Chondrocyte (in vitro differentiated cells): ENCODE measurements around the gene PGP. TPM values are rescaled to one million over a fixed set of nuclear protein-coding genes. Genes with fewer than 3 reads are reported as not detected.
A peak's percentile ranks its signal among the peaks of the same experiment; 100 is the strongest.

ENCODE experiments used
- DNase-seq: peaks from one replicate; pipeline ENCODE4 v3.0.0; 2021; ENCODE audit warnings: mixed read lengths, low spot score
- H3K27ac Mint-ChIP-seq: one replicate; pipeline ENCODE4 v1.8.0; 2021; ENCODE audit warnings: mild to moderate bottlenecking, moderate library complexity, mixed read lengths; ENCODE audit not compliant: unreplicated experiment
- H3K27me3 Mint-ChIP-seq: 2 replicates; pipeline ENCODE4 v1.8.0; 2021; ENCODE audit warnings: low read depth, mixed read lengths
- H3K36me3 Mint-ChIP-seq: 2 replicates; pipeline ENCODE4 v1.8.0; 2021; ENCODE audit warnings: low read depth, mixed read lengths
- H3K4me1 Mint-ChIP-seq: 2 replicates; pipeline ENCODE4 v1.8.0; 2021; ENCODE audit warnings: low read depth, mild to moderate bottlenecking, mixed read lengths
- H3K4me3 Mint-ChIP-seq: one replicate; pipeline ENCODE4 v1.8.0; 2021; ENCODE audit warnings: mild to moderate bottlenecking, moderate library complexity, mixed read lengths; ENCODE audit not compliant: unreplicated experiment
- H3K9me3 Mint-ChIP-seq: 2 replicates; pipeline ENCODE4 v1.8.0; 2021; ENCODE audit warnings: low read depth, mixed read lengths
- total RNA-seq: library from RNA; stranded (reverse); gene quantifications from 3 replicates; pipeline ENCODE4 v1.2.1, GENCODE V29; 2021
- TF ChIP-seq, protein P1 (sequence below): fragments of 200-600 bp; sonication (generic); IDR thresholded peaks from 2 replicates; pipeline ENCODE4 v1.5.0; 2021; ENCODE audit warnings: antibody characterized with exemption, mild to moderate bottlenecking, moderate library complexity

Gene PGP
- total RNA-seq, 1 donor from 2014 or later = 15.6 TPM

DNA sequence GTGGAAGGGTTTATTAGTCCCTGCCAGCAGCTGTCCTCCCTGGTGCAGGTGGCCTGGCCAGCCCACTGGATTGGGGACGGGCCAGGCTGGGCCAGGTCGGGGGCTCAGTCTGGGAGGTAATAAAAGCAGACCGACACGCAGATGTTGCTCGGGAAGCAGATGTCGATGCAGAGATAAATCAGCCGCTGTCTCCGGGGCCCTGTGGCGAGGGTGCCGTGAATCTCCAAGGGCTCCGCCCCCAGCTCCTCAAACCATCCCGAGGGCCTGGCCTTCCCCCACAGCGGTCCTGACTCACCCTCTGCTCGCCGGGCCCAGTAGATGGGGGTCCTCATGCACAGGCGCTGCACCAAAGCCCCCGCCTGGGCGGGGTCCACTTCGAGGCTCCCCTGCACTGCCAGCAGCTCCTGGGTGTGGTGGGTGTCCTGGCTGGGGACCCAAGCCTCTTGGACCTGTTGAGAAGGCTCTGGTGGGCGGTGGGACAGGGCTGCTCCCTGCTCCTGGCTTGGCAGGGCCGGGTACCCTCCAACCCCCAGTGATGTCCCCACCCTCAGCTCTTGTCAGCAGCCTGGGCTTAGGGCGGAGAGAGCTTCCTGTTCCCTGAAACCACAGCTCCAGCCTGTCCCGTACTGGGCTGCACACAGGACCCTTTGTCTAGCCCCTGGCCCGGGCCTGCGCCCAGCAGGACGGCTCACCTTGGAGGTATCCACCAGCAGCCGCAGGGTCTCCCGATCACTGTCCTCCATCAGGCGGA, 5.2 kb downstream of the PGP start:
- Mint-ChIP-seq H3K36me3 (peaks cover 7% of the 10 kb centered on the region), H3K4me3 (no peak overlapping the region)
- DNase-seq = no peak

DNA sequence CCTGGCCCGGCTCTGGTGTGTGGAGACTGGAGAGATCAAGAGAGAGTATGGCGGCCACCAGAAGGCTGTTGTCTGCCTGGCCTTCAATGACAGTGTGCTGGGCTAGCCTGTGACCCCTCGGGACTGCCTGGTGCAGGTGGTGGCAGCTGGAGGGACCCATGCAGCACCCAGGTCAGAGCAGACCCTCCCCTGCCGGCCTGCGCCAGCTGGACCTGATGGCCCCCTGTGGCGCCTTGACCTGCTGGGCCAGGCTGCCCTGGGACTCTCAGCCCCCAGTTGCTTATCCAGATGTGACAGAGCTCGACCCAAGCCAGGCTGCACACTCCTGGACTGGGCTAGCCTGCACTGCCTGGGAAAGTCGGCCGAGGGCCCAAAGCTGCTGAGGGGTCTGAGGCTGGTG, 5.9 kb downstream of the PGP start:
- Mint-ChIP-seq H3K27ac (no peak overlapping the region), H3K27me3 (no peaks in the 10 kb centered on the region), H3K4me3 (no peak overlapping the region), H3K4me1 (peaks cover 42% of the 10 kb centered on the region), H3K9me3 (no peaks in the 10 kb centered on the region), H3K36me3 (peaks cover 7% of the 10 kb centered on the region)
- TF ChIP-seq, protein P1, sequence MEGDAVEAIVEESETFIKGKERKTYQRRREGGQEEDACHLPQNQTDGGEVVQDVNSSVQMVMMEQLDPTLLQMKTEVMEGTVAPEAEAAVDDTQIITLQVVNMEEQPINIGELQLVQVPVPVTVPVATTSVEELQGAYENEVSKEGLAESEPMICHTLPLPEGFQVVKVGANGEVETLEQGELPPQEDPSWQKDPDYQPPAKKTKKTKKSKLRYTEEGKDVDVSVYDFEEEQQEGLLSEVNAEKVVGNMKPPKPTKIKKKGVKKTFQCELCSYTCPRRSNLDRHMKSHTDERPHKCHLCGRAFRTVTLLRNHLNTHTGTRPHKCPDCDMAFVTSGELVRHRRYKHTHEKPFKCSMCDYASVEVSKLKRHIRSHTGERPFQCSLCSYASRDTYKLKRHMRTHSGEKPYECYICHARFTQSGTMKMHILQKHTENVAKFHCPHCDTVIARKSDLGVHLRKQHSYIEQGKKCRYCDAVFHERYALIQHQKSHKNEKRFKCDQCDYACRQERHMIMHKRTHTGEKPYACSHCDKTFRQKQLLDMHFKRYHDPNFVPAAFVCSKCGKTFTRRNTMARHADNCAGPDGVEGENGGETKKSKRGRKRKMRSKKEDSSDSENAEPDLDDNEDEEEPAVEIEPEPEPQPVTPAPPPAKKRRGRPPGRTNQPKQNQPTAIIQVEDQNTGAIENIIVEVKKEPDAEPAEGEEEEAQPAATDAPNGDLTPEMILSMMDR = no peak
- no peak for DNase-seq

More for the DNA sequence above, 5.2 kb downstream of the PGP start:
- Mint-ChIP-seq H3K27ac (no peak overlapping the region), H3K4me1 (peaks cover 40% of the 10 kb centered on the region), H3K9me3 (no peaks in the 10 kb centered on the region), H3K27me3 (no peaks in the 10 kb centered on the region)
- TF ChIP-seq, protein P1 = no peak

- H3K9me3 Mint-ChIP-seq = no peaks in the 10 kb centered on the region
- peaks cover 37% of the 10 kb centered on the region for H3K4me1 Mint-ChIP-seq
Measured at GRCh38 chr16:2208308-2208707, 6.3 kb downstream of the PGP start.

DNA sequence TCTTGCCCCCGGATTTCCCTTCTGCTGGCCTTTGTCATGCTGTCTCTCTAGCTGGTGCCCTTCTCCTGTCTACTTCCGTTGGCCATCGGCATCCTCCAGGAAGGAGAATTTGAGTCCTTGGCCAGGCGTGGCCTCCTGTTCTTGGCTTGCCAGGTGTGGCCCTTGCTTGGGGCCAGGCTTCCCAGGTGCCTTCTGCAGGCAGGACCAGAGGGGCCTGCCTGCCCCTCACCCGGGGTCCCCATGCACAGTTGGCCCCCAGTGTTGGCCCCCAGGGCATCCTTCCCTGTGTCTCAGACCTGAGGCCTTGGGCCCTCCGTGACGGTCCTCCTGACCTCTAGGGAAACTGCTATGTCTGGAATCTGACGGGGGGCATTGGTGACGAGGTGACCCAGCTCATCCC, 6.8 kb downstream of the PGP start:
- TF ChIP-seq, protein P1 = no peak
- no peak for DNase-seq
- H3K4me1 Mint-ChIP-seq = peaks cover 33% of the 10 kb centered on the region
- no peaks in the 10 kb centered on the region for H3K27me3 Mint-ChIP-seq
- peaks cover 7% of the 10 kb centered on the region for H3K36me3 Mint-ChIP-seq
- no peak overlapping the region for H3K4me3 Mint-ChIP-seq
- no peak overlapping the region for H3K27ac Mint-ChIP-seq
- H3K9me3 Mint-ChIP-seq = no peaks in the 10 kb centered on the region

More at GRCh38 chr16:2208308-2208707, 6.3 kb downstream of the PGP start:
- no peak overlapping the region for H3K4me3 Mint-ChIP-seq
- no peak for DNase-seq
- H3K36me3 Mint-ChIP-seq = peaks cover 7% of the 10 kb centered on the region
- no peak overlapping the region for H3K27ac Mint-ChIP-seq
- H3K27me3 Mint-ChIP-seq = no peaks in the 10 kb centered on the region
- TF ChIP-seq, protein P1 = no peak

- no peak for DNase-seq
- Mint-ChIP-seq H3K4me1 (peaks cover 23% of the 10 kb centered on the region), H3K9me3 (no peaks in the 10 kb centered on the region), H3K36me3 (peaks cover 7% of the 10 kb centered on the region), H3K4me3 (peak overlapping the region; percentile 81), H3K27me3 (no peaks in the 10 kb centered on the region), H3K27ac (peak overlapping the region; percentile 51)
- TF ChIP-seq, protein P1 = no peak
Measured at GRCh38 chr16:2206780-2207433, 7.7 kb downstream of the PGP start.
